Endothelial cell of umbilical vein (primary cell): Measurements from ENCODE around the gene INPP4B. TPM values are rescaled to one million over a fixed set of nuclear protein-coding genes. Genes with fewer than 3 reads are reported as not detected.

Experiments
- BruUV-seq: library from RNA; stranded (reverse); fragments of 400-500 nt; replicated peaks from 2 replicates; lab custom pipeline; 2021; lab: Mats Ljungman, UMichigan
- CTCF ChIA-PET: fragments of 300-600, 350-600 bp; sonication (Branson Sonifier 250); formaldehyde crosslinking; loops from one replicate; lab custom pipeline; 2021; ENCODE audit warnings: antibody characterized with exemption, inconsistent platforms; lab: Charles Lee
- POLR2A ChIA-PET: fragments of 300-600, 350-600 bp; sonication (Branson Sonifier 250); formaldehyde crosslinking; loops from one replicate; lab custom pipeline; 2021; ENCODE audit warnings: antibody characterized with exemption, inconsistent platforms; lab: Charles Lee
- DNase-seq: peaks from one replicate; pipeline ENCODE4 v3.0.0-alpha.2; 2011; ENCODE audit warnings: low read depth, low spot score
- FAIRE-seq: peaks from 2 replicates; lab custom pipeline; 2011; peaks lifted over from hg19 to GRCh38; lab: Jason Lieb, UNC
- H2AFZ ChIP-seq: 2 replicates; pipeline ENCODE4 v1.6.0; 2012; ENCODE audit warnings: low read depth, low read length, control low read depth, inconsistent platforms
- H3K27ac ChIP-seq: 2 replicates; pipeline ENCODE4 v1.5.1; 2011; ENCODE audit warnings: low read depth, mild to moderate bottlenecking, control low read depth, low read length, moderate library complexity; ENCODE audit not compliant: insufficient read depth
- H3K27me3 ChIP-seq, 2 experiments: 2 replicates each; pipeline versions ENCODE4 v1.6.0 to v1.6.1; 2011; ENCODE audit warnings: low read length in 2 of 2, mixed read lengths in 1 of 2; ENCODE audit not compliant: control insufficient read depth in 2 of 2, insufficient read depth in 2 of 2
- H3K36me3 ChIP-seq, 2 experiments: 2 replicates in 1 of 2; 3 replicates in 1 of 2; pipeline ENCODE4 v1.5.1; 2011; ENCODE audit warnings: low read length in 2 of 2, mild to moderate bottlenecking in 1 of 2, moderate library complexity in 1 of 2; ENCODE audit not compliant: control insufficient read depth in 2 of 2, insufficient read depth in 2 of 2; ENCODE audit errors: extremely low read depth in 1 of 2
- H3K4me1 ChIP-seq: 3 replicates; pipeline ENCODE4 v1.5.1; 2011; ENCODE audit warnings: mild to moderate bottlenecking, low read length; ENCODE audit not compliant: control insufficient read depth, insufficient read depth; ENCODE audit errors: extremely low read depth
- H3K4me2 ChIP-seq: 2 replicates; pipeline ENCODE4 v1.6.1; 2011; ENCODE audit warnings: low read length, control low read depth, mixed read lengths; ENCODE audit not compliant: insufficient read depth
- H3K4me3 ChIP-seq, 3 experiments: fragments of 200-600 bp in 1 of 3; sonication (generic), shearing (Covaris generic) in 1 of 3; replicated peaks in 1 of 3; 2 replicates each; pipeline ENCODE4 v1.5.1; 2011 to 2016; ENCODE audit warnings: control low read depth in 3 of 3, low read length in 3 of 3, mild to moderate bottlenecking in 2 of 3, inconsistent platforms in 1 of 3, low read depth in 1 of 3, moderate library complexity in 1 of 3; ENCODE audit not compliant: insufficient read depth in 1 of 3
- H3K79me2 ChIP-seq: 2 replicates; pipeline ENCODE4 v1.6.0; 2012; ENCODE audit warnings: low read length, inconsistent platforms; ENCODE audit not compliant: control insufficient read depth, insufficient read depth
- H3K9ac ChIP-seq: replicated peaks from 2 replicates; pipeline ENCODE3; 2011; ENCODE audit warnings: low read length, control low read depth; ENCODE audit not compliant: insufficient read depth; ENCODE audit errors: extremely low read depth
- H3K9me1 ChIP-seq: replicated peaks from 3 replicates; pipeline ENCODE4 v1.6.0; 2011; ENCODE audit warnings: mild to moderate bottlenecking, low read length; ENCODE audit not compliant: control insufficient read depth, insufficient read depth; ENCODE audit errors: extremely low read depth
- H3K9me3 ChIP-seq: replicated peaks from 2 replicates; pipeline ENCODE4 v1.5.1; 2012; ENCODE audit warnings: low read length, inconsistent platforms; ENCODE audit not compliant: control insufficient read depth, insufficient read depth
- H4K20me1 ChIP-seq: replicated peaks from 2 replicates; pipeline ENCODE3; 2011; ENCODE audit warnings: mild to moderate bottlenecking, low read length; ENCODE audit not compliant: control insufficient read depth, insufficient read depth; ENCODE audit errors: extremely low read depth
- EZH2 ChIP-seq: IDR thresholded peaks from 2 replicates; pipeline ENCODE4 v1.6.1; 2012; ENCODE audit warnings: borderline replicate concordance, low read depth, mild to moderate bottlenecking, moderate library complexity, low read length, inconsistent platforms; ENCODE audit not compliant: severe bottlenecking
- FOS ChIP-seq: IDR thresholded peaks from 2 replicates; pipeline ENCODE4 v1.6.1; 2011; ENCODE audit warnings: mild to moderate bottlenecking, low read length, moderate library complexity, borderline replicate concordance; ENCODE audit not compliant: insufficient read depth
- GATA2 ChIP-seq: IDR thresholded peaks from 2 replicates; pipeline ENCODE4 v1.7.0; 2011; ENCODE audit warnings: low read depth, mild to moderate bottlenecking, moderate library complexity, mixed read lengths, low read length; ENCODE audit not compliant: insufficient read length, insufficient read depth
- JUN ChIP-seq: IDR thresholded peaks from 2 replicates; pipeline ENCODE4 v1.6.1; 2011; ENCODE audit warnings: borderline replicate concordance, low read depth; ENCODE audit not compliant: insufficient read length, insufficient read depth
- MYC ChIP-seq: IDR thresholded peaks from one replicate; pipeline ENCODE4 v1.6.1; 2011; ENCODE audit warnings: mild to moderate bottlenecking, low read depth, low read length
- POLR2A ChIP-seq: IDR thresholded peaks from 2 replicates; pipeline ENCODE4 v1.6.1; 2012; ENCODE audit warnings: low read depth, mild to moderate bottlenecking, control low read depth, low read length
- POLR2AphosphoS5 ChIP-seq: IDR thresholded peaks from 2 replicates; pipeline ENCODE4 v1.6.1; 2012; ENCODE audit warnings: low read depth, mild to moderate bottlenecking, control low read depth, low read length, moderate library complexity; ENCODE audit not compliant: insufficient read depth
- dilution Hi-C: fragments of 300-500 bp; cut with MboI; formaldehyde crosslinking; loops from one replicate; pipeline ENCODE4 v1.15.0; 2019; ENCODE audit warnings: low sequenced_read_pairs; ENCODE audit not compliant: extremely low pct_ligation_motif_present
- intact Hi-C: fragments of 100-400 bp; cut with micrococcal nuclease; formaldehyde crosslinking; loops from one replicate; pipeline ENCODE4 v1.10.0; 2022
- polyA plus RNA-seq, 4 experiments: library from polyadenylated mRNA; depleted of rRNA in 3 of 4; stranded (reverse) in 3 of 4; unstranded in 1 of 4; fragments of >200 nt; gene quantifications; 2 replicates each; pipeline versions ENCODE4 v1.2.1 to v1.2.3, GENCODE V29; 2011 to 2012; ENCODE audit warnings: missing spikeins in 1 of 4
- total RNA-seq: library from RNA; stranded (reverse); gene quantifications from 2 replicates; pipeline ENCODE4 v1.2.3, GENCODE V29; 2021
- TF ChIP-seq, protein P1 (sequence below): IDR thresholded peaks from 2 replicates; pipeline ENCODE4 v1.6.1; 2011; ENCODE audit not compliant: insufficient read depth, insufficient read length
- TF ChIP-seq, protein P2 (sequence below), 2 donors: IDR thresholded peaks; 1 replicate in 1 of 2; 2 replicates in 1 of 2; pipeline ENCODE4 v1.5.1; 2011; ENCODE audit warnings: low read length in 2 of 2, mild to moderate bottlenecking in 2 of 2, moderate library complexity in 2 of 2, control low read depth in 1 of 2, inconsistent platforms in 1 of 2, low read depth in 1 of 2; ENCODE audit not compliant: insufficient read depth in 1 of 2; ENCODE audit errors: extremely low read depth in 1 of 2

INPP4B gene
- total and polyA plus RNA-seq, 2 donors (not counting 3 experiments of a cell fraction or from before 2014, with no cell fraction given) = 0.41 to 3.1 TPM

DNA sequence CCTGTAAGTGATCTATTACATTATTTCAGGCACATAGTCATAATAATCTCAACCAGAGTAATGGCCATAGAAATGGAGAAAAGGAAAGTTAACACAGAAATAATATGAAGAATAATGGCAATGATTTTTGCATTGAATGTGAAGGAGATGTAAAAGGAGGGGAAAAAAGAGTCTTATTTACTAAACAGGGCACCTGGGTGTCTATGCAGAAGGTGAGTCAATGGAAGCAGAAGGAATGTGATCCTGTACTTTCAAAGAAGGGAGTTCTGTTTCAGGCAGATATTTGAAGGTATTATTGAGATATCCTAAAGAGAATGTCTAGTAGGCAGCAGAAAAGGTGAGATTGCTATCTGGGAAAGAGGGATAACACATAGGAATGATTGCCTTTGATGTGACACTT lies 279.9 kb downstream of the INPP4B start:
- H2AFZ ChIP-seq = no peak overlapping the region
- no peak overlapping the region for H3K27ac ChIP-seq
- no peaks in the 10 kb centered on the region for H3K27me3 ChIP-seq
- FAIRE-seq = no peak
- H3K79me2 ChIP-seq = no peaks in the 10 kb centered on the region
- POLR2A ChIA-PET = no interaction called here
- no peaks in the 10 kb centered on the region for H3K4me1 ChIP-seq
- no peak overlapping the region for H3K9ac ChIP-seq
- H3K9me1 ChIP-seq = peaks cover 2% of the 10 kb centered on the region
- no peaks in the 10 kb centered on the region for H3K9me3 ChIP-seq
- H3K4me3 ChIP-seq = no peak overlapping the region
- H4K20me1 ChIP-seq = no peaks in the 10 kb centered on the region
- DNase-seq = no peak
- intact Hi-C loops (no loop called here), dilution Hi-C loops (no loop called here)
- TF ChIP-seq, protein P1, sequence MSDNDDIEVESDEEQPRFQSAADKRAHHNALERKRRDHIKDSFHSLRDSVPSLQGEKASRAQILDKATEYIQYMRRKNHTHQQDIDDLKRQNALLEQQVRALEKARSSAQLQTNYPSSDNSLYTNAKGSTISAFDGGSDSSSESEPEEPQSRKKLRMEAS = no peak
- no peak for TF ChIP-seq FOS
- no peak for TF ChIP-seq JUN
- no peak for TF ChIP-seq EZH2
- no peak for TF ChIP-seq POLR2AphosphoS5
- no peak for TF ChIP-seq POLR2A
- TF ChIP-seq MYC = no peak
- H3K36me3 ChIP-seq = no peaks in the 10 kb centered on the region
- CTCF ChIA-PET = interaction anchor here (1.2 kb wide), 1 partner anchor 9 kb away, joined by 7 read pairs; no protein-coding TSS in a partner anchor
- BruUV-seq = no TSS peak
- no peak overlapping the region for H3K4me2 ChIP-seq

DNA sequence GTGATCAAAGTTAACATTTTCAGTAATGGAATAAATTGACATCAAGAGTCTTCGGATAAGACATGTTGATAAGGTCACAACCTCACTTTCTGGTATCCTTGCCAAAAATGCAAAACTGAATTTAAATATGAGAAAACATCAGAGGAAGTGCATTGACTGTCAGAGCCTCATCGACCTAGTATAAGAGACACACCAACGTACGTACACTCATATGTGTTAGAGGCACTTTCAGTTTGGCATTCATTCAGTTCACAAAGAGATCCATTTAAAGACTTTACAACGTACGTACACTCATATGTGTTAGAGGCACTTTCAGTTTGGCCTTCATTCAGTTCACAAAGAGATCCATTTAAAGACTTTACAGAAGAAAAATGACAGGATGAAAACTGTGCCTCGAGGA lies 280.3 kb downstream of the INPP4B start:
- Histone ChIP-seq H3K36me3 (no peaks in the 10 kb centered on the region), H3K4me2 (no peak overlapping the region), H3K4me1 (no peaks in the 10 kb centered on the region), H3K9me1 (peaks cover 2% of the 10 kb centered on the region), H2AFZ (no peak overlapping the region), H3K27ac (no peak overlapping the region), H3K4me3 (no peak overlapping the region), H4K20me1 (no peaks in the 10 kb centered on the region), H3K9ac (no peak overlapping the region), H3K79me2 (no peaks in the 10 kb centered on the region), H3K27me3 (no peaks in the 10 kb centered on the region), H3K9me3 (no peaks in the 10 kb centered on the region)
- dilution Hi-C loops (no loop called here), intact Hi-C loops (no loop called here)
- BruUV-seq = no TSS peak
- ChIA-PET POLR2A (no interaction called here), CTCF (no interaction called here)
- no peak for FAIRE-seq
- DNase-seq = no peak
- TF ChIP-seq JUN (no peak), GATA2 (no peak), MYC (no peak), FOS (no peak), POLR2A (no peak), POLR2AphosphoS5 (no peak), EZH2 (no peak)
- TF ChIP-seq, protein P2, sequence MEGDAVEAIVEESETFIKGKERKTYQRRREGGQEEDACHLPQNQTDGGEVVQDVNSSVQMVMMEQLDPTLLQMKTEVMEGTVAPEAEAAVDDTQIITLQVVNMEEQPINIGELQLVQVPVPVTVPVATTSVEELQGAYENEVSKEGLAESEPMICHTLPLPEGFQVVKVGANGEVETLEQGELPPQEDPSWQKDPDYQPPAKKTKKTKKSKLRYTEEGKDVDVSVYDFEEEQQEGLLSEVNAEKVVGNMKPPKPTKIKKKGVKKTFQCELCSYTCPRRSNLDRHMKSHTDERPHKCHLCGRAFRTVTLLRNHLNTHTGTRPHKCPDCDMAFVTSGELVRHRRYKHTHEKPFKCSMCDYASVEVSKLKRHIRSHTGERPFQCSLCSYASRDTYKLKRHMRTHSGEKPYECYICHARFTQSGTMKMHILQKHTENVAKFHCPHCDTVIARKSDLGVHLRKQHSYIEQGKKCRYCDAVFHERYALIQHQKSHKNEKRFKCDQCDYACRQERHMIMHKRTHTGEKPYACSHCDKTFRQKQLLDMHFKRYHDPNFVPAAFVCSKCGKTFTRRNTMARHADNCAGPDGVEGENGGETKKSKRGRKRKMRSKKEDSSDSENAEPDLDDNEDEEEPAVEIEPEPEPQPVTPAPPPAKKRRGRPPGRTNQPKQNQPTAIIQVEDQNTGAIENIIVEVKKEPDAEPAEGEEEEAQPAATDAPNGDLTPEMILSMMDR (IDR thresholded peaks at IDR 0.05; ENCODE audit: extremely low read depth in 1 of 2, insufficient read depth in 1 of 2, low read depth in 1 of 2, low read length in 2 of 2) = no peak
- TF ChIP-seq, protein P1 = no peak
